ENCODE data around the gene ZNF521.

Gene ZNF521

DNA sequence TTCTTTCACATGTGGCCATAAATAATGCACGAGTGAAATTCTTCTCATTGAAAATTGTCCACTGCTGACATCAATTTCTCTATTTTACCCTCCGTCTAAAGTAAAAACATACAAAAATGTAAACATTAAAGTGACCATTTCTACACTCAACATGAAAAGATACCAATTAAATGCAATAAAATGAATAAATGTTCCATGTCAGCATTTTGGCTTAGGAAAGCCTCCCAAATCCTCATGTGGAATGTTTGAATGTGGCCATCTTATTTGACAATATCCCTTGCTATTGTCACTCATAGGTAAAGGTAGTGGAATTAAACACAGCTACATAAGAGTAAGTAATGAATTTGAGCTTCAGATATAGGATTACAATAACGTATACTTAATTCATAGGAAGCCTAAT lies 60.8 kb downstream of the ZNF521 start:
- Histone ChIP-seq H3K23ac (ENCODE audit: low read length) (no peak overlapping the region), H3K9me3 (ENCODE audit: insufficient read depth, low read depth, low read length) (no peaks in the 10 kb centered on the region), H2BK5ac (ENCODE audit: low read depth, low read length, poor library complexity) (no peak overlapping the region), H2AK5ac (ENCODE audit: low read length) (no peak overlapping the region), H3K27me3 (ENCODE audit: insufficient read depth, low read length) (no peaks in the 10 kb centered on the region), H3K14ac (ENCODE audit: low read length) (no peak overlapping the region), H3K18ac (ENCODE audit: low read length) (no peak overlapping the region), H3K4me2 (ENCODE audit: low read length) (no peak overlapping the region), H2BK120ac (ENCODE audit: insufficient read depth, low read length, poor library complexity) (no peak overlapping the region), H2BK12ac (ENCODE audit: low read length) (no peak overlapping the region), H3K9ac (ENCODE audit: low read length) (no peak overlapping the region), H4K12ac (ENCODE audit: low read depth, low read length) (no peak overlapping the region), H3K36me3 (ENCODE audit: control insufficient read depth in 1 of 2, insufficient read depth in 2 of 2, low read length in 2 of 2) (peaks cover 0 to 2% of the 10 kb centered on the region in 2 experiments), H3K27ac (ENCODE audit: low read depth, low read length) (no peak overlapping the region), H2AFZ (ENCODE audit: insufficient read depth, low read length, poor library complexity) (no peak overlapping the region), H3K4ac (ENCODE audit: low read depth, low read length) (no peak overlapping the region), H3K4me1 (ENCODE audit: control insufficient read depth in 1 of 2, insufficient read depth in 2 of 2, low read length in 2 of 2) (peaks cover 3 to 14% of the 10 kb centered on the region in 2 experiments), H4K91ac (ENCODE audit: low read depth, low read length) (no peak overlapping the region), H4K8ac (ENCODE audit: low read depth, low read length) (no peak overlapping the region), H3K79me1 (ENCODE audit: low read length) (peaks cover 4% of the 10 kb centered on the region), H3K4me3 (ENCODE audit: low read depth, low read length) (no peak overlapping the region), H3K79me2 (ENCODE audit: control insufficient read depth, insufficient read depth, low read length, poor library complexity) (no peaks in the 10 kb centered on the region)
- no peak for DNase-seq
- no CpG with 5 or more reads among the region's 3 CpGs for WGBS (ENCODE audit: extremely low coverage, insufficient coverage, insufficient read length)

DNA sequence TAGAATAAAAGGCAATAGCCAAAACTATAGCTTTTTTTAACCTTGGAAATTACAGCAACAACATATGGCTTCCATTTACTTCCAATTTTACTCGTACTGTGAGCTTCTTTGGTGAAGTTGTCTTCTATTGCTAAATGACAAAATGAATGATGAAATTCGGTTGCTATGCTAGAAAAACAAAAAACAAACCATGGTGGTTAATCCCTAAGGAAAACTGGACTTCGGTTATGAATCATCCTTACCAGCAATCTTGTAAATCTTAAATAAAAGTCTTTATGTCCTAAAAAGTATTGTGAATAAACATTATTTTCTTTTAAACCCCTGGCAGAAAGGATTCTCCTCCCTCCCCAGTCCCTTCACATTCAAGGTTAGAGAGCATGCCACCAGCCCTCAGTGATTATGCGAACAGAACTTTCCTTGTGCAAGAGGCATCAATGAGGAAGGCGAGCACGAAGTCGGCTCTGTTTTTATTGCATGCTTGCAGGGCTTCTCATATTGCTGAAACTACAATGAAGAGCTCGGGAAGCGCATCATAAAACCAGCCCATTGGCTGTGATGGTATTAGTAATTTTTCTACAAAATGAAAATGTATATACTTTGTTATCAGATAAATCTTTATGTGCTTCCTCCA lies 62.9 kb downstream of the ZNF521 start:
- Histone ChIP-seq H3K14ac (ENCODE audit: low read length) (no peak overlapping the region), H3K27me3 (ENCODE audit: insufficient read depth, low read length) (no peaks in the 10 kb centered on the region), H3K4me3 (ENCODE audit: low read depth, low read length) (no peak overlapping the region), H2BK12ac (ENCODE audit: low read length) (no peak overlapping the region), H4K12ac (ENCODE audit: low read depth, low read length) (no peak overlapping the region), H3K4ac (ENCODE audit: low read depth, low read length) (no peak overlapping the region), H3K36me3 (ENCODE audit: control insufficient read depth in 1 of 2, insufficient read depth in 2 of 2, low read length in 2 of 2) (peaks cover 0 to 2% of the 10 kb centered on the region in 2 experiments), H2BK120ac (ENCODE audit: insufficient read depth, low read length, poor library complexity) (no peak overlapping the region), H3K23ac (ENCODE audit: low read length) (no peak overlapping the region), H2BK5ac (ENCODE audit: low read depth, low read length, poor library complexity) (no peak overlapping the region), H3K18ac (ENCODE audit: low read length) (no peak overlapping the region), H2AFZ (ENCODE audit: insufficient read depth, low read length, poor library complexity) (no peak overlapping the region), H3K4me1 (ENCODE audit: control insufficient read depth in 1 of 2, insufficient read depth in 2 of 2, low read length in 2 of 2) (peaks cover 5 to 22% of the 10 kb centered on the region in 2 experiments), H3K79me2 (ENCODE audit: control insufficient read depth, insufficient read depth, low read length, poor library complexity) (no peaks in the 10 kb centered on the region), H4K91ac (ENCODE audit: low read depth, low read length) (no peak overlapping the region), H3K9me3 (ENCODE audit: insufficient read depth, low read depth, low read length) (no peaks in the 10 kb centered on the region), H3K9ac (ENCODE audit: low read length) (no peak overlapping the region), H3K79me1 (ENCODE audit: low read length) (peaks cover 6% of the 10 kb centered on the region), H3K27ac (ENCODE audit: low read depth, low read length) (no peak overlapping the region), H3K4me2 (ENCODE audit: low read length) (no peak overlapping the region), H4K8ac (ENCODE audit: low read depth, low read length) (no peak overlapping the region), H2AK5ac (ENCODE audit: low read length) (no peak overlapping the region)
- peak; percentile 59 to 76 for DNase-seq
- WGBS (ENCODE audit: extremely low coverage, insufficient coverage, insufficient read length), result no CpG with 5 or more reads among the region's 9 CpGs

DNA sequence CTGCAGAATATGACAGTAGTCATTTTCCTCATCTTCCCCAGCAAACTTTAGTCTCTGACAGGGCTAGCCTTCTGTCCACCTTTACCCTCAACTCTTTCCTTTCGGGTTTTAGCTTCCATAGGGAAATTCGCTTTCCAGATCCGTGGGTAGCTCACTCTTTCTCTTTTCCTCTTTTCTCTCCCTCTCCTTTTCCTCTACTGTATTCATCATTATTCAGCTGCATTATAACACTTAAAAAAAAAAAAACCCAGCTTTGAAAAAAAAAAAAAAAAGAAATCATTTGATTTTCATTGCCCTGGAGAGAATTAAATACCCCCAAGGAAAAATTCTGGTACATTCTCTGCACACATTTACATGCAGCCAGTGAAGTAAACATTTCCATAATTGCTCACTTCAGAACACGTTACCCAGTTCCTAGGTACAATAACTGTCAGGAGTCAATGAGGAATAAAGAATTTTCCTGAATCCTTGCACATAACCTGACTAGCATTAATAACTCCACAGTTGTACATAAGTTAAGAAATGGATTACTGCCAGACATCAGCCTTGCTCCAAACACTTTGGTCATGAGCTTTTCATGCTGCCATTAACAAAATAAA lies 63.5 kb downstream of the ZNF521 start:
- H2AK5ac ChIP-seq (ENCODE audit: low read length), result no peak overlapping the region
- H3K27ac ChIP-seq (ENCODE audit: low read depth, low read length), result no peak overlapping the region
- no peaks in the 10 kb centered on the region for H3K9me3 ChIP-seq (ENCODE audit: insufficient read depth, low read depth, low read length)
- H4K12ac ChIP-seq (ENCODE audit: low read depth, low read length), result no peak overlapping the region
- H2BK12ac ChIP-seq (ENCODE audit: low read length), result no peak overlapping the region
- no peak overlapping the region for H3K4ac ChIP-seq (ENCODE audit: low read depth, low read length)
- H4K8ac ChIP-seq (ENCODE audit: low read depth, low read length), result no peak overlapping the region
- no peaks in the 10 kb centered on the region for H3K79me2 ChIP-seq (ENCODE audit: control insufficient read depth, insufficient read depth, low read length, poor library complexity)
- no peak overlapping the region for H3K4me3 ChIP-seq (ENCODE audit: low read depth, low read length)
- H4K91ac ChIP-seq (ENCODE audit: low read depth, low read length), result no peak overlapping the region
- H3K14ac ChIP-seq (ENCODE audit: low read length), result no peak overlapping the region
- no peak overlapping the region for H2BK120ac ChIP-seq (ENCODE audit: insufficient read depth, low read length, poor library complexity)
- H3K27me3 ChIP-seq (ENCODE audit: insufficient read depth, low read length), result no peaks in the 10 kb centered on the region
- H3K9ac ChIP-seq (ENCODE audit: low read length), result no peak overlapping the region
- H3K79me1 ChIP-seq (ENCODE audit: low read length), result peaks cover 6% of the 10 kb centered on the region
- no peak for DNase-seq
- H3K36me3 ChIP-seq (ENCODE audit: control insufficient read depth in 1 of 2, insufficient read depth in 2 of 2, low read length in 2 of 2), result peaks cover 0 to 3% of the 10 kb centered on the region in 2 experiments
- WGBS (ENCODE audit: extremely low coverage, insufficient coverage, insufficient read length), result no CpG with 5 or more reads among the region's 4 CpGs
- H2BK5ac ChIP-seq (ENCODE audit: low read depth, low read length, poor library complexity), result no peak overlapping the region
- no peak overlapping the region for H3K18ac ChIP-seq (ENCODE audit: low read length)
- H2AFZ ChIP-seq (ENCODE audit: insufficient read depth, low read length, poor library complexity), result no peak overlapping the region
- H3K4me2 ChIP-seq (ENCODE audit: low read length), result no peak overlapping the region
- no peak overlapping the region for H3K23ac ChIP-seq (ENCODE audit: low read length)
- peaks cover 7 to 25% of the 10 kb centered on the region in 2 experiments for H3K4me1 ChIP-seq (ENCODE audit: control insufficient read depth in 1 of 2, insufficient read depth in 2 of 2, low read length in 2 of 2)

DNA sequence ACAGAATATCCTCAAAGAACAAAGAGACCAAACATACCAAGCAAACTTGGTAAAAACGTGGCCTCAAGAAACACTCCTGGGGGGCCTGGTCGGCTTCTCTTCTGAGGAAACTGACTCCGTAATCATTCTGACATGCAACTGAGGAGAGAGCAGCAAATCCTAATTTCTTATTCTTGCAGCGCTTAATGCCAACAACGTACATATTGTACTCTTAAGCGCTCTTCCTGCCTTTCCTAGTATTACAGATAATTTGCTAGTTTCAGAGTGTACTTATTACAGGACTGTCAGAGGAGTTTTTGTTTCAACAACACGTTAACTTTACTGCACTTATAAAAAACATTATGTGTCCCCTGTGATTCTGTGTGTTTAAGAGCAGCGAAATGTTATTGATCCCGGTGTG lies 64.9 kb downstream of the ZNF521 start:
- Histone ChIP-seq H3K4ac (ENCODE audit: low read depth, low read length) (no peak overlapping the region), H3K27me3 (ENCODE audit: insufficient read depth, low read length) (no peaks in the 10 kb centered on the region), H3K4me2 (ENCODE audit: low read length) (no peak overlapping the region), H4K12ac (ENCODE audit: low read depth, low read length) (no peak overlapping the region), H3K79me1 (ENCODE audit: low read length) (peaks cover 6% of the 10 kb centered on the region), H2AK5ac (ENCODE audit: low read length) (no peak overlapping the region), H3K79me2 (ENCODE audit: control insufficient read depth, insufficient read depth, low read length, poor library complexity) (peaks cover 3% of the 10 kb centered on the region), H3K14ac (ENCODE audit: low read length) (no peak overlapping the region), H3K9me3 (ENCODE audit: insufficient read depth, low read depth, low read length) (no peaks in the 10 kb centered on the region), H3K36me3 (ENCODE audit: control insufficient read depth in 1 of 2, insufficient read depth in 2 of 2, low read length in 2 of 2) (peaks cover 0 to 2% of the 10 kb centered on the region in 2 experiments), H3K27ac (ENCODE audit: low read depth, low read length) (peak overlapping the region; percentile 56), H2AFZ (ENCODE audit: insufficient read depth, low read length, poor library complexity) (no peak overlapping the region), H3K4me3 (ENCODE audit: low read depth, low read length) (no peak overlapping the region), H4K8ac (ENCODE audit: low read depth, low read length) (no peak overlapping the region), H4K91ac (ENCODE audit: low read depth, low read length) (no peak overlapping the region), H3K4me1 (ENCODE audit: control insufficient read depth in 1 of 2, insufficient read depth in 2 of 2, low read length in 2 of 2) (peaks cover 13 to 31% of the 10 kb centered on the region in 2 experiments), H2BK12ac (ENCODE audit: low read length) (no peak overlapping the region), H3K23ac (ENCODE audit: low read length) (no peak overlapping the region), H2BK5ac (ENCODE audit: low read depth, low read length, poor library complexity) (no peak overlapping the region), H3K9ac (ENCODE audit: low read length) (no peak overlapping the region), H3K18ac (ENCODE audit: low read length) (no peak overlapping the region), H2BK120ac (ENCODE audit: insufficient read depth, low read length, poor library complexity) (no peak overlapping the region)
- WGBS (ENCODE audit: extremely low coverage, insufficient coverage, insufficient read length), result no CpG with 5 or more reads among the region's 9 CpGs
- DNase-seq, result no peak
